ENCODE data around the gene CCDC92B.

CCDC92B gene

GRCh38 chr17:2701996-2702741 is 47.3 kb downstream of the CCDC92B start:
- peak; percentile 4 for DNase-seq

- peak; percentile 13 for DNase-seq
These were observed 48.1 kb downstream of the CCDC92B start for GRCh38 chr17:2701161-2701995.

GRCh38 chr17:2700491-2701141 is 48.8 kb downstream of the CCDC92B start:
- DNase-seq: peak; percentile 11

GRCh38 chr17:2700030-2700490 is 49.4 kb downstream of the CCDC92B start:
- DNase-seq: peak; percentile 13

GRCh38 chr17:2699216-2699805 is 50.1 kb downstream of the CCDC92B start:
- DNase-seq: peak; percentile 15

GRCh38 chr17:2697611-2698162 is 51.8 kb downstream of the CCDC92B start:
- peak; percentile 10 for DNase-seq

- DNase-seq: peak; percentile 15
These were observed 53.3 kb downstream of the CCDC92B start for GRCh38 chr17:2695961-2696760.

- no peak for DNase-seq
These were observed 54.0 kb downstream of the CCDC92B start for GRCh38 chr17:2695243-2695960.

GRCh38 chr17:2694381-2695242 is 54.8 kb downstream of the CCDC92B start:
- DNase-seq: no peak

- DNase-seq: no peak
These were observed 55.7 kb downstream of the CCDC92B start for GRCh38 chr17:2693561-2694380.

GRCh38 chr17:2692781-2693135 is 56.7 kb downstream of the CCDC92B start:
- DNase-seq: no peak

GRCh38 chr17:2691965-2692780 is 57.3 kb downstream of the CCDC92B start:
- DNase-seq: no peak

- DNase-seq: no peak
These were observed 58.2 kb downstream of the CCDC92B start for GRCh38 chr17:2691069-2691871.

GRCh38 chr17:2690165-2691068 is 59.0 kb downstream of the CCDC92B start:
- DNase-seq: no peak

GRCh38 chr17:2689411-2690164 is 59.9 kb downstream of the CCDC92B start:
- no peak for DNase-seq
